Skeletal muscle satellite cell (primary cell): ENCODE data around the gene CCDC71L.

Experiments
- H3K27me3 ChIP-seq: 2 replicates; pipeline ENCODE4 v1.7.0; 2013; ENCODE audit warnings: low read length; ENCODE audit not compliant: control insufficient read depth, insufficient read depth
- H3K36me3 ChIP-seq: 2 replicates; pipeline ENCODE4 v1.7.0; 2013; ENCODE audit warnings: mild to moderate bottlenecking, control low read depth, low read length; ENCODE audit not compliant: insufficient read depth
- H3K4me1 ChIP-seq: 2 replicates; pipeline ENCODE4 v1.7.0; 2013; ENCODE audit warnings: low read length; ENCODE audit not compliant: control insufficient read depth, insufficient read depth
- H3K4me2 ChIP-seq: 2 replicates; pipeline ENCODE4 v1.7.0; 2013; ENCODE audit warnings: mild to moderate bottlenecking, low read length
- H3K4me3 ChIP-seq: 2 replicates; pipeline ENCODE4 v1.7.0; 2013; ENCODE audit warnings: low read length
- H3K9ac ChIP-seq: 2 replicates; pipeline ENCODE4 v1.7.0; 2013; ENCODE audit warnings: mild to moderate bottlenecking, low read depth, low read length, moderate library complexity
- H3K9me3 ChIP-seq: replicated peaks from 2 replicates; pipeline ENCODE4 v1.7.0; 2013; ENCODE audit warnings: mild to moderate bottlenecking, control low read depth, low read length

The CCDC71L gene

DNA sequence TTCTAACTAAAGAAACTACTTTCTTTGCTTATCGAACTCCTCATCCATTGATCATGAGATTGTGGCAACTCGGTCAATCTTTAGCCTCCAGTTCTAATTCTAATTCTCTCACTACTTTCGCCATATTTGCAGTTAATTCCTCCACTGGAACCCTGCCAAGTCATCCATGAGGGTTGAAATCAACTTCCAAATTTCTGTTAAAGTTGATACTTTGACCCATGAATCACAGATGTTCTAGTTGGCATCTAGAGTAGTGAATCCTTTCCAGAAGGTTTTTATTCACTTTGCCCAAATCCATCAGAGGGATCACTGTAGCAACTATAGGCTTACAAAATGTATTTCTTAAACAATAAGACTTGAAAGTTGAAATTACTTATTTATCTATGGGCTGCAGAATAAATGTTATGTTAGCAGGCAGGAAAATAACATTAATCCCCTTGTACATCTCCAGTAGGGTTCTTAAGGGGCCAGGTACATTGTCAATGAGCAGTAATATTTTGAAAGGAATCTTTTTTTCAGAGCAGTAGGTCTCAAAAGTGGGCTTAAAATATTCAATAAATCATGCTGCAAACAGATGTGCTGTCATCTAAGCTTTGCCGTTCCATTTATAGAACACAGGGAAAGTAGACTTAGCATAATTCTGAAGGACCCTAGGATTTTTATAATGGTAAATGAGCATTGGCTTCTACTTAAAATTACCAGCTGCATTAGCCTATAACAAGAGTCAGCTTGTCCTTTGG is 39.4 kb downstream of the CCDC71L start:
- Histone ChIP-seq H3K9ac (no peak overlapping the region), H3K4me1 (peaks cover 41% of the 10 kb centered on the region), H3K4me2 (no peak overlapping the region), H3K4me3 (no peak overlapping the region), H3K9me3 (no peaks in the 10 kb centered on the region), H3K27me3 (no peaks in the 10 kb centered on the region), H3K36me3 (no peaks in the 10 kb centered on the region)

DNA sequence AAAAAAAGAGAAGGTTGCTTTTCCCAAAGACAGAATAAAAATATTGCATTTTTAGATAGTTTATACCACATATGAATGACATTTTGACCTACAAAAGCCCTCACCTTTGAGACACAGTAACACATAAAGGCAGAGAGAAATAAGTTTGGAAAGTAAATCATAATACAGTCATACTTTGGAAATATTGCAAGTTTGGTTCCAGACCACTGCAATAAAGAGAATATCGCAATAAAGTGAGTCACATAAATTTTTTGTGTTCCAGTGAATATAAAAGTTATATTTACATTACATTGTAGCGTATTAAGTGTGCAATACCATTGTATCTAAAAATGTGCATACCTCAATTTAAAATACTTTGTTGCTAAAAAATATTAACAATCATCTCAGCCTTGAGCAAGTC is 40.3 kb downstream of the CCDC71L start:
- no peak overlapping the region for H3K4me3 ChIP-seq
- peaks cover 49% of the 10 kb centered on the region for H3K4me1 ChIP-seq
- H3K9ac ChIP-seq = no peak overlapping the region
- H3K36me3 ChIP-seq = no peaks in the 10 kb centered on the region
- H3K4me2 ChIP-seq = no peak overlapping the region
- H3K27me3 ChIP-seq = no peaks in the 10 kb centered on the region
- H3K9me3 ChIP-seq = no peaks in the 10 kb centered on the region

DNA sequence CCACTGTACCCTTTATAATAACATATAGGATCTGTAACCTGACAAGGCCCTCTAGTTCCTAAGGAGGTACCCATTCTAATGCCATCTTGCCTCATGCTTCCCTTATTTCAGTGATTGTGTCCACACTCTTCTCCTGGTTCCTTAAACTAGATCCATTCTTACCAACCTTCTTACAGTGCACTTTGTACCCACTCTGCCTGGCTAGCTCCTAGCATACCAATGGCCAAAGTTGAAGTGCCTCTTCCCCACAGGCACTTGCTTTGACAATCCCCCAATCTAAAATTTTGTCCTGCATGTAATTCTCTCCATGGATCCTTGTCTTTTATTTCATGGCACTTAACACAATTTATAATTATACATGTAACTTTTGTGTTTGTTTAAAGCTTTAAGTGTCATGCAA is 40.9 kb downstream of the CCDC71L start:
- no peak overlapping the region for H3K9ac ChIP-seq
- H3K4me3 ChIP-seq = no peak overlapping the region
- H3K4me2 ChIP-seq = no peak overlapping the region
- H3K9me3 ChIP-seq = no peaks in the 10 kb centered on the region
- no peaks in the 10 kb centered on the region for H3K36me3 ChIP-seq
- H3K27me3 ChIP-seq = no peaks in the 10 kb centered on the region
- peaks cover 55% of the 10 kb centered on the region for H3K4me1 ChIP-seq

DNA sequence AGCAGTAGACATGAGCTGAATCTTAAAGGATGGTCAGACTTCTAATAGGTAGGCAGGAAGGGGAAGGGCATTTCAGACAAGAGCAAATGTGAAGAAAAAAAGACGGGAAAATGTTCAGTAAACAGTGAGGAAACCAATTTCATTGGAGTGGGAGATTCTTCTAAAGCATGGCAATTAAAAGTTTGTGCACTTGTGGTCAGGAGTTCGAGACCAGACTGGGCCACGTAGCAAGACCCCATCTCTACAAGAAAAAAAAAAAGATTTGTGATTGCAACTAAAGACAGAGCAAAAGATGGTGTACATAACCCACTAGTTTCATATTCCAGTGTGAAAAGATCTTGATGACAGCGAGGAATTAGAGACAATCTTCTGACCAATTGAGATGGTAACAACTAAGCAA is 41.7 kb downstream of the CCDC71L start:
- Histone ChIP-seq H3K4me3 (no peak overlapping the region), H3K9me3 (no peaks in the 10 kb centered on the region), H3K4me1 (peaks cover 55% of the 10 kb centered on the region), H3K36me3 (no peaks in the 10 kb centered on the region), H3K4me2 (no peak overlapping the region), H3K9ac (no peak overlapping the region), H3K27me3 (no peaks in the 10 kb centered on the region)

DNA sequence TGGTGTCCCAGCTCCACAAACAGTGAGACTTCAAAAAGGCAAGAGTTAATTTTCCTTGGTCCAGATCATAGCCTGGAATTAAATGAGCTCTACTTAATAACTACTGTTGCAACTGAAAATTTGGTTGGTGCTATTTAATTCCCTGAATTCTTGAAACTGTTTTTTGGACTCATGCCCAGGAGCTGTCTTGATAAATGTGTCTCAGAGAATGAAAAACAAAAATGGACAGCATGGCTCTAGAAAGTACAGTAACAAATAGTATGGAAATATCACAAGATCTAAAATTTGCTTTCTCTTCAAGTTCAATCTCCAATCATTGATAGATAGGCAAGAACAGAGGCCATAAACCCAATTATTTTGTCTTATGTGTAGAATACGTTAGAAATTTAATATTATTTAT is 42.5 kb downstream of the CCDC71L start:
- no peak overlapping the region for H3K9ac ChIP-seq
- peak overlapping the region; percentile 8 for H3K4me2 ChIP-seq
- H3K4me3 ChIP-seq = no peak overlapping the region
- H3K36me3 ChIP-seq = no peaks in the 10 kb centered on the region
- H3K4me1 ChIP-seq = peaks cover 56% of the 10 kb centered on the region
- no peaks in the 10 kb centered on the region for H3K9me3 ChIP-seq
- H3K27me3 ChIP-seq = no peaks in the 10 kb centered on the region

DNA sequence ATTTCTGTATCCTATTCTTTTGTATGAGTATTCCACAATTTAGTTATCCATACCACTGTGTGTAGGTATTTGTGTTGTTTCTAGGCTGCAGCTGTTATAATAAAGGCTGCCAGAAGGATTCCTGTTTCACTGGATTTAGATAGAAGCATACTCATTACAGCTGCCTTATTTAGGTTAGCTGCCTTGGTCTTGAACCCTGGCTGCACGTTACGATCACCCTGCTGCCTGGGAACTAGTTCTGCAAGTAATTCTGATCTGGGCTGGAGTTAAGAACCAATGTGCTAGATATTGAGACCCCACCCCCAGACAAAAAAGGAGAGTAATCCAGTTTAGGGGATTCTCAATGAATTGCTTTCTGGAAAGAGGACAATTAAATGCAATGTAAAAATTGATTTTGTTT is 43.1 kb downstream of the CCDC71L start:
- no peak overlapping the region for H3K4me2 ChIP-seq
- peaks cover 59% of the 10 kb centered on the region for H3K4me1 ChIP-seq
- no peak overlapping the region for H3K9ac ChIP-seq
- no peaks in the 10 kb centered on the region for H3K36me3 ChIP-seq
- H3K9me3 ChIP-seq = no peaks in the 10 kb centered on the region
- no peak overlapping the region for H3K4me3 ChIP-seq
- H3K27me3 ChIP-seq = no peaks in the 10 kb centered on the region

DNA sequence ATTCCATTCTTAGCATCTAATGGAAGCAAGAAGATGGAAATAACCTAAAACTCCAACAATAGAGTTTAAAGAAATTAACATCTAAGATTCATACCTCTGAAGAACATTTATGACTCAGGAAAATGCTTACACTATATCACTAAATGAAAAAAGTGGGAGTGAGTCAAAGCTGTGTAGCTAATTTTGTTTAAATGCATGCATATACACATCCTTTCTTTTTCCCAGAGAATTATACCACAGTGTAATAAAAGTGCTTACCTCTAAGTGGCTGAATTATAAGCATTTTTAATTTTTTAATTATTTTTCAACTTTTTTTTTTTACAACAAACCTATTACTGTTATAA is 44.3 kb downstream of the CCDC71L start:
- peaks cover 65% of the 10 kb centered on the region for H3K4me1 ChIP-seq
- H3K4me3 ChIP-seq = no peak overlapping the region

DNA sequence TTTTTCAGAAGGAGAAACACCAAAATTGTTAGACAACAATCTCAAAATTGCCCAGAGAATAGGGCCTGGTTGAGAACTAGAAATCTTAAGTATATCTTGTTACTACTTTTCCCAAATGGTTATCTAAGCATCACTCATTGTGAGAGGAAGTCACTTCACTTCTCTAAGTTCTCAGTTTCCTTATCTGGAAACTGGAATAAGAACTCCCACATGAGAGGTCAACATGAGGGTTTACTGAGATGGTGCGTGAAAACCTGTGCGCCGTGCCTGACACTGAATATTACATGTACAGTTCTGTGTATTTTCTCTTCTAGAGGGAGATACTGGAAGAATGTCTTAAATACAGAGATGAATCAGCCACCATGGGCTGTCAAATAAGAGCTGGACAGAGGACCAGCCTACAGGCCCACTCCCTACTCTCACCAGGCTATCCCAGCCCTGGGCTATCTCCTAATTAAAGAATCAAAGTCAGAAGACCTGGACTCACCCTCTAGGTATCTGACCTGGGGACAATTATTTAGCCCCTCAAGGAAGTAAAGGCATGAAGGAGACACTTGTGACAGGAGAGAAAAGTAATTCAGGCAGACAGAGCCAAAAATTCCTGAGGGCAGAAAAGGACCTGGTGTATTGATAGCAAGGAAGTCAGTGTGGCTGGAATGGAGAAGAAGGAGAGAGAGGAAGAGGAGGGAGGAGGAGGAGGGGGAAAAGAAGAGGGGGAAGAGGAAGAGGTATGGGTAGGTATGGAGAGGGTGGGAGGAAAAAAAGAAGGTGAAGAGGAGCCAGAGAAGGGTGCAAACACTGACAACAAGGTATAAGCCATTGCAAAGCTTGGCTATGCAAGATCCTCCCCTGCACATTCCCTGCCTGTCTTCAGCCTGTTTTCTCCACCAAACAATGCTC is 44.9 kb downstream of the CCDC71L start:
- Histone ChIP-seq H3K36me3 (no peaks in the 10 kb centered on the region), H3K9ac (no peak overlapping the region), H3K9me3 (no peaks in the 10 kb centered on the region), H3K4me2 (no peak overlapping the region), H3K4me3 (no peak overlapping the region), H3K27me3 (no peaks in the 10 kb centered on the region), H3K4me1 (peaks cover 70% of the 10 kb centered on the region)

More for the DNA sequence above, 44.3 kb downstream of the CCDC71L start:
- H3K9ac ChIP-seq = no peak overlapping the region
- H3K27me3 ChIP-seq = no peaks in the 10 kb centered on the region
- H3K4me2 ChIP-seq = no peak overlapping the region
- no peaks in the 10 kb centered on the region for H3K9me3 ChIP-seq
- H3K36me3 ChIP-seq = no peaks in the 10 kb centered on the region

DNA sequence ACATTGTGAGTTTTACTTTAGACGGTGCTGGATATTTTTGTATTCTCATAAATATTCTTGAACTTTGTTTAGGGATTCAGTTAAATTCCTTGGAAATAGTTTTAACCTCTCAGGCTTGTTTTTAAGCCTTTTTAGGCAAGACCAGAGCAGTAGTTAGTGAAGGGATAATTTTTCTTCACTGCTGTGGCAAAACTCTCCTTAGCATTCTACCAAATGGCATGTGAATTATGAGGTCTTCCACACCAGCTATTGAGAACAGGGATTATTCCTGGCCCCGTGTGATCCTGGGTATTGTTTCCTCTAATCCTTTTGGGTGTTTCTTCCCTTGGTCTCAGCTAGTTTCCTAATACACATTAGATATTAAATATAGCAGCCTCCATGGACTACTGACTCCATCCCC is 46.2 kb downstream of the CCDC71L start:
- no peaks in the 10 kb centered on the region for H3K9me3 ChIP-seq
- H3K27me3 ChIP-seq = no peaks in the 10 kb centered on the region
- H3K4me2 ChIP-seq = peak overlapping the region; percentile 7
- H3K9ac ChIP-seq = peak overlapping the region; percentile 29
- no peaks in the 10 kb centered on the region for H3K36me3 ChIP-seq
- H3K4me1 ChIP-seq = peaks cover 75% of the 10 kb centered on the region
- H3K4me3 ChIP-seq = peak overlapping the region; percentile 3

DNA sequence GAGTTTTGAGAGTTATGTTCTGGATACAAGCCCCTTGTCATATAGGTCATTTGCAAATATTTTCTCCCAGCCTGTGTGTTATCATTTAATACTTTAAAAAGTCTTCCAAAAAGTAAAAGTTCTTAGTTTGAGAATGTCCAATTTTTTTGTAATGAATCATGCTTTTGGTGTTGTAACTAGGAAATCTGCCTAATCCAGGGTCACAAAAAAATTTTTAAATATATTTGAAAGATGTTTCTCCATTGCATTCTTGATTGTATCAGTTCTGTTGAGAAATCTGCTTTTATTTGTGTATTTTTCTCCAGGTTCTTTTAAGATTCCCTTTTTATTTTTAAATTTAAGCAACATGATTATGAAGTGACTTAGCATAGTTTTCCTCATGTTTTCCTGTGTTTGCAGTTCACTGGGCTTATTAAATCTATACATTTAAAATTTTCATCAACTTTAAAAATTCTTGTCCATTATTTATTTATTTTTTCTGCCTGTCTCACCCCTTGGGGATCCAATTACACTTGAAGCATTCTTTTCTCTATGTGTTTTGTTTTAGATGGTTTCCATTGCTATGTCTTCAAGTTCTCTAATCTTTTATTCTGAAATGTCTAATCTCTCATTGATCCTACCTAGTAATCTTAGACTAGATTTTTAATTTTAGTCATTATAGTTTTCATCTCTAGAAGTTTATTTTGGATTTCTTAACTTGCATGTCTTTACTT is 47.0 kb downstream of the CCDC71L start:
- peak overlapping the region; percentile 29 for H3K9ac ChIP-seq
- H3K4me2 ChIP-seq = peak overlapping the region; percentile 63
- no peaks in the 10 kb centered on the region for H3K27me3 ChIP-seq
- H3K4me1 ChIP-seq = peaks cover 82% of the 10 kb centered on the region
- H3K9me3 ChIP-seq = no peaks in the 10 kb centered on the region
- H3K36me3 ChIP-seq = no peaks in the 10 kb centered on the region
- H3K4me3 ChIP-seq = peak overlapping the region; percentile 12

DNA sequence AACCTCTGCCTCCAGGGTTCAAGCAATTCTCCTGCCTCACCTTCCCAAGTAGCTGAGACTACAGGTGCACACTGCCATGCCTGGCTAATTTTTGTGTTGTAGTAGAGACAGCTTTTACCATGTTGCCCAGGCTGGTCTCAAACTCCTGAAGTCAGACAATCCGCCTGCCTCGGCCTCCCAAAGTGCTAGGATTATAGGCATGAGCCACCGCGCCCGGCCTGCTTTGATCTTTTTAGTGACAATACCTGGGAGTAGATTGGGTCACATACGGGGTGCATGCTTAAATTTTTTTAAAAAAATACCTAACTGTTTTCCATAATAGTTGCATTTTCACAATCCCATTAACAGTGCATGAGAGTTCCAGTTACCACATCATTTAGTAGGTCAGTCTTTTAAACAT is 47.7 kb downstream of the CCDC71L start:
- Histone ChIP-seq H3K4me2 (peak overlapping the region; percentile 63), H3K27me3 (no peaks in the 10 kb centered on the region), H3K9ac (peak overlapping the region; percentile 29), H3K9me3 (no peaks in the 10 kb centered on the region), H3K36me3 (no peaks in the 10 kb centered on the region), H3K4me1 (peaks cover 81% of the 10 kb centered on the region), H3K4me3 (no peak overlapping the region)
